Epidermal melanocyte (primary cell): ENCODE results near the gene ZFR.
"Not testable (repeated sequence)": the region's sequence is repeated elsewhere in the genome, so short reads cannot be mapped to it uniquely, and the experiment has no call there.

ENCODE experiments used
- DNase-seq: peaks from one replicate; pipeline ENCODE4 v3.0.0; 2011; ENCODE audit warnings: low spot score; ENCODE audit not compliant: insufficient read length

Gene ZFR

DNA sequence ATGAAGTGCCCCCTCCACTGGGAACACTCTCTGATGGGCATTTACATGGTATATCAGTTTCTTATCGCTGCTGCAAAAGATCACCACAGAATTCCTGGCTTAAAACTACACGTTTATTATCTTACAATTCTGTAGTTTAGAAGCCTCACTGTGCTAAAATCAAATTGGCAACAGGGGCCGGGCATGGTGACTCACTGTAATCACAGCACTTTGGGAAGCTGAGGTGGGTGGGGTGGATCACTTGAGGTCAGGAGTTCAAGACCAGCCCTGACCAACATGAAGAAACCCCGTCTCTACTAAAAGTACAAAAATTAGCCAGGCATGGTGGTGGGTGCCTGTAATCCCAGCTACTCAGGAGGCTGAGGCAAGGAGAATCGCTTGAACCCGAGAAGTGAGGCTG lies 7.8 kb upstream of the ZFR start:
- DNase-seq: not testable (repeated sequence)

DNA sequence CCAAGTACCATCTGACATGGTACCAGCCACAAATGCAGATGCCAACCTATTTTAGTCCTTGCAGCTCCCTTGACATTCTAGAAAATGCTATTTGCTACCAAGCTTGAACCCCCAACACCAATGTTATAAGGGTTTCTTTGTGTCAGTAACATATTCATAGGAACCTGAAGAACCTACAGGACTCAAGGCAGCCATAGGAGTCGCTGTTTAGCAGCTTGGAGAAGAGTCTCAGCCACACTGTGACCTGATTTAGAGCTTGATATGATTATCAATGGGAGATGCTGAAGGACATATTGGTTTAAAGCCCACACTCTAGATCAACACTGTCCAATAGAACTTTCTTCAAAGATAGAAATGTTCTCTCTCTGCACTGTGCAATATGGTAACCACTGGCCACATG lies 6.4 kb upstream of the ZFR start:
- no peak for DNase-seq

GRCh38 chr5:32449262-32449661 lies 4.7 kb upstream of the ZFR start:
- DNase-seq: no peak

DNA sequence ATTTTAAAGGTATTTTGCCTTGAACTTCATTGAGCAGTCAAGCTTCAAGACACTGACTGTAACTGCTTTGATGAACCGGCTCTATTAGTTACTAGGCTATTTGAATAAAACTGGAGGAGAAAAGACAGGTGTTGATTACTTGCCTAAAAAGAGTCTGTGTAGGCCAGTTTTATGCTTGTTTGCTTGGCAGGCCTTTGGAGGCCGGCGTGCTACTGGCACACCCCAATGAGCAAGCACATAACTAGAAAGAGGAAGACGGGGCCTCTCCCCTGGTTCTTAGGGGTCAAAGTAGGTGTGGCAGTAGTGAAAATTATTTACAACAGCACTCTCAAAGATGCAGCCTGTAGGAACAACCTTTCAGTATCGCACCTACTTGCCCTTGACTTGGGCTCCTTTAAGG lies 2.1 kb upstream of the ZFR start:
- no peak for DNase-seq

DNA sequence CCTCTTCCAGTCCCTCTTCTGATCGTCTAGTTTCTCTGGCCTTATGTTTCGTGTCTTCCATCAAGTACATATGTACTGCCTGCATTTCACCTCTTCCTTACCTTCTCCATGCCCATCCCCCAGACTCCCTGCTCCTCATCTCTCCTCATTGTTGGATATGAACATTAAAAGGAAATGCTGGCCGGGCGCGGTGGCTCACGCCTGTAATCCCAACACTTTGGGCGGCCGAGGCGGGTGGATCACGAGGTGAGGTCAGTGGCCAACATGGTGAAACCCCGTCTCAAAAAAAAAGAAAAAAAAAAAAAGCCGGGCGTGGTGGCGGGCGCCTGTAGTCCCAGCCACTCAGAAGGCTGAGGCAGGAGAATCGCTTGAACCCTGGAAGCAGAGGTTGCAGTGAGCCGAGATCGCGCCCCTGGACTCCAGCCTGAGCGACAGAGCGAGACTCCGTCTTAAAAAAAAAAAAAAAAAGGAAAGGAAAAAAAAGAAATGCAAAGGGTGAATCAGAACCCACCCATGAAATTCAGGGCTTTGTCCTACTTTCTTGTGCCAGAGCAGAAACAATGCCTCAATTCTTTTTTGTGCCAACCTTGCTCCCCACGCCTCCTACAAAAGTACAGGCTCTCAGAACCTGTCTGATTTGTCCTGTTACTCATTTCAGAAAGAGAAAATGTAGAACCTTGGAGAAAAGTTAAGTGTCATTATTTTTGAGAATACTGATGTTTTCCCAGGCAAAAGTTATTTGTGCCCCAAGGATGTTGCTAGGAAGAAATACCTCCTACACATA lies 1.5 kb upstream of the ZFR start:
- no peak for DNase-seq

DNA sequence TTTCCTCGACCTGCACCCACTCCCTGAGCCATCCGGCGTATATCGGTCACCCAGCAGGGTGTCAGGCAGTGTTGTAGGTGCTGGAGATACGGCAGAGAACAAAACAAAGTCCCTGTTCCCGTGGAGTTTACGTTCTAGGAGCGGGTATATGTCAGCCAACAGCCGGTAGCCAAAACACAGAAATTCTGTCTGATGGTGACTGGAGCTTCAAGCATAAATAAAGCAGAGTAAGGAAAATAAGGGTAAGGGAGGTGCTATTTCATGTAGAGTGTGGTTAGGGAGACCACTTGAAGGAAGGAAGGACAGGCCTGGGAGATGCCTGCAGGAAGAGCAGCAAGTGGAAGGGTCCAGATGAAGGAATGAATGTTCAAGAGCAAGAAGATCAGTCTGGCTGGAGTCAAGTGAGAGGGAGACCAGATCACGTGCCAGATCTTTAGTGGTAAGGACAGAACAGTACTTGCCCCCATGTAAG lies 783 bp upstream of the ZFR start:
- no peak for DNase-seq

GRCh38 chr5:32443541-32444430 lies 754 bp downstream of the ZFR start:
- no peak for DNase-seq

DNA sequence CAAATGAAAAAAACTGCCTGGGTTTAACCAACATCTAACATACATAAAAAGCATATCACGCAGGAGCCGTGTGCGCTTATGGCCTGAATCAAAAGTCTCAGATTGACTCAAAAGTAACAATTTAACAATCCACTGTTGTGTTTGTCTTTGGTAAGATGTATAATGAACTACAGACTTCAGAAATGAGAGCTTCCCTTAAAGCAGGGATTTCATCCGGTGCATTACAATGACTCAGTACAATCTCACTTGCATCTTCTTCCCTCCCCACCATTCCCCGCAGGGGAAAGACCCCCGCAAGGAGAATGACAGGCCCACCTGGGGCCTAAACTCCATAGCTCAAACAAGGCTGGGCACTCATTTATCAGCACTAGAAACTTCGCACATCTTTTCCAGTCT lies 1.4 kb downstream of the ZFR start:
- no peak for DNase-seq

DNA sequence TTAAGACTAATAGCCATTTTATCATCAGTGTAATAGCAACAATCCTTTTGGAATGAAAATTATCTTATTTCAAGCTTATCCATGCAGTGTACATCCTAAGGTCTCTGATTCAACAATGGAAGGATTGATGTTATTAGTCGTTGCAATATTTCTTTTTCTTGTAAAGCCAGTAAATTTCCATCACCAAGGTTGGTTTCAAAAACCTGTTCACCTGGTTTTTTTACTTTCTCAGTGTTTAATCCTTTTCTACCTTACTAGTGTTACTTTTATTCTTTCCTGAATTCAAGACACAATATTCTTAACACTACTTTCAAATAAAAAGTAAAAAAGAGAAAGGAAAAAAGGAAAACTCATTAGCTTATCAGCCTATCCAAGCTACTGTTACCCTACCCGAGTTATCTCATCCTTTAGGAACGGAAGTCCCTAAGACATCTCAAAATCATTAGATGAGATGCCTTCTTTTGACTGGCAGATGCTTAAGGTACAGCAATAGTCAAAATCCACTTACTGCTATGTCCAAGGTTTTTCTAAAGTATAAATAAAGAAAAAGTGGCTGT lies 5.4 kb downstream of the ZFR start:
- no peak for DNase-seq

- DNase-seq: no peak
These were observed 7.8 kb downstream of the ZFR start for GRCh38 chr5:32436553-32437242.

- no peak for DNase-seq
These were observed 9.2 kb downstream of the ZFR start for GRCh38 chr5:32435383-32435782.

- DNase-seq: no peak
These were observed 10.3 kb downstream of the ZFR start for GRCh38 chr5:32434221-32434620.

GRCh38 chr5:32432633-32433032 lies 11.9 kb downstream of the ZFR start:
- DNase-seq: no peak

GRCh38 chr5:32430825-32431224 lies 13.7 kb downstream of the ZFR start:
- not testable (repeated sequence) for DNase-seq

DNA sequence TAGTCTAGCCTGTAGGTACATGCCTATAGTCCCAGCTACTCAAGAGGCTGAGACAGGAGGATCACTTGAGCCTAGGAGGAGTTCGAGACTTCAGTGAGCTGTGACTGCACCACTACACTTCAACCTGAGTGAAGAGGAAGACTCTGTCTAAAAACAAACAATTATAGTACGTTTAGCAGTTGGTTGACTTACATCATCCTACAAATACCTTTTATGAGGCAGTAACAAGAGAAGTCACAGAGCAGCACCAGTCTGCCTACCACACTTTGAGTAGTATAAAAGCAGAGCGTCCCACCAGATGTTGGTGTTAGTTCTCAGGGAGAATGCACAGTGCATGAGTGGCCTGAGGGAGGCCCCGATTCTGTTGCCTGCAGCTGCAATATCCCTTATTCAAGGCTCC lies 16.1 kb downstream of the ZFR start:
- DNase-seq: no peak

DNA sequence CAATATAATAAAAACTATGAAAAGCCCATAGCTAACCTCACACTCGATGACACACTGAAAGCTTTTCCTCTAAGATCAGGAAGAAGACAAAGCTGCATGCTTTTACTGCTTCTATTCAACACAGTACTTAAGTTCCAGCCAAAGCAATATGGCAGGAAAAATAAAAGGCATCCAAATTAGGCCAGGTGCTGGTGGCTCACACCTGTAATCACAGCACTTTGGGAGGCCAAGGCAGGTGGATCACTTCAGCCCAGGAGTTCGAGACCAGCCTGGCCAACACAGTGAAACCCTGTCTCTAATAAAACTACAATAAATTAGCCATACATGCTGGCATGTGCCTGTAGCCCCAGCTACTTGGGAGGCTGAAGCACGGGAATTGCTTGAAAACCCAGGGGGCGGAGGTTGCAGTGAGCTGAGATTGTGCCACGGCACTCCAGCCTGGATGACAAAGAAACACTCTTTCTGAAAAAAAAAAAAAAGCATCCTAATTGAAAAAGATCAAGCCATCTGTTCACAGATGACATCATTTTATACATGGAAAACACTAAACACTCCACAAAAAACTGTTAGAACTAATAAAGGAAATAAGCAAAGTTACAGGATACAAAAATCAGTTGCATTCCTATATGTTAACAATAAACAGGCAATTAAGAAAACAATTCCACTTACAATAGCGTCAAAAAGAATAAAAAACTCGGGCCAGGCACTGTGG lies 17.9 kb downstream of the ZFR start:
- DNase-seq: no peak

- DNase-seq: no peak
These were observed 21.8 kb downstream of the ZFR start for GRCh38 chr5:32422697-32423096.

DNA sequence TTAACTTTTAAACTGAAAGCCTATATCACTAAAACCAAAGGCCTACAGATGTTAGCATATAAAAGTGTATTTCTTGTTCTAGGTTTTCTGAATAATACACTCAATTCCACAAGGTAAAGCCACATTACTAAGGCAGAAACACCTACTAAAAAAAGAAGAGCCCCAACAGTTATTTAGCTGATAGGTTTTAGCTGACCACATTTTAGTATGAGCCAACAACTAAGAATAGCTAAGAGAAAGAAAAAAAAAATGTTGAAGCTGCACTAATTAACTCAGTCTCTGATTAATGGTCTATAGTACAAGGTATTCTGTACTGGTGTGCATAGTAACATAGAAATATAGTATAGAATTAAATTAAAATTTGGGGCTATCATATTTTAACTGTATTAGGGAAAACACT lies 23.5 kb downstream of the ZFR start:
- no peak for DNase-seq

DNA sequence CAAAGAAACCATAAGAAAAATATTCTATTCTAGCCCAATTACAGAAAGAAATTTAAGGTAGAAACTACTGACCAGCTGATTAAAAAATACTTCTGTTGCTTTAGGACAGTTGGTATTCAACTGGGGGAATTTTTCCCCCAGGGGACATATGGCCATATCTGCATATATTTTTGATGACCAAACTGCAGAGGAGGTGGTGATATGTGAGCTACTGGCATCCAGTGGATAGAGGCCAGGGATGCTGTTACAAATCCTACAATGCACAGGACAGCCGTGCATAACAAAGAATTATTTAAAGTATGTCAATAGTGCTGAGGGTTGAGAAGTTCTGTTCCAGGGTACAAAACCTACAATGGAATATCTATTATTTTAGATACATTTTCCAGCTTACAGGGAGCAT lies 24.0 kb downstream of the ZFR start:
- DNase-seq: no peak

- DNase-seq: no peak
These were observed 24.7 kb downstream of the ZFR start for GRCh38 chr5:32419791-32420190.
